NCI-H2196 (cell line): ENCODE data around the gene FAT2.

Source experiments
- DNase-seq: peaks from one replicate; lab custom pipeline; 2025; ENCODE audit not compliant: unreplicated experiment; lab: John Stamatoyannopoulos, UW

The FAT2 gene

DNA sequence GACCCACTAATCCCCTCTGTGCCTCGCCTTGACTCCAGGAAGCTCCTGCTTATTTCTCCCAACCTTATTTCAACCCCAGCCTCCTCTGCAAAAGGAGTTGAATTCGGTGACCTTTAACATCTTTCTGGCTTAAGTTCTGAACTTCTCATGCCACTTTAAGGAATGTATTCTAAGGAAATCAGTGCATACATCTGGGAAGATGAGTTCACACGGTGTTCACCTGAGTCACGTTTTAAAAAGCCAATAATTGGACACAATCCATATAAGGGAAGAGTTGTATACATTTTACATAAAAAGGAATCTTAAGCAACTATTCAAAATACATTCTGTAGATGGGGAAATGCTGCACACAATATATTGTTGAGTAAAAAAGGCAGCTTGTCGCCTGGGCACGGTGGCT, 33.2 kb downstream of the FAT2 start:
- DNase-seq: no peak

DNA sequence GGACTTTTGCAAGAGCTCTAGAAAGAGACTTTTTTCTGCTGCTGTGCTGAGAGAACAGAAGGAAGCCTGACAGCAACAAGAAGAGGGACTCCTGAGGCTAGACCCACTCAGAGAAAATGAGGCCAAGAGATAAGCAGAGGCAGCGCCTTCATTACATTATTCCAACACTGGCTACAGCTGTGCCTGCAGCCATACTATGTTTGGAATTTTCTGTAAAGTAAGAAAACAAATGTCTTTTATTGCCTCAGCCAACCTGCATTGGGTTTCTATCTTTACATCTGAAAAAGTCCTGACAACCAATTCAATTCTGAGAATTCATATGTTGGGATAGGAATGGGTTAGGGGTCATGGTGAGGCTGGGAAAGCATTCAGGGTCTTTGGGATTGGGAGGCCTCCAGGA, 33.7 kb downstream of the FAT2 start:
- no peak for DNase-seq

DNA sequence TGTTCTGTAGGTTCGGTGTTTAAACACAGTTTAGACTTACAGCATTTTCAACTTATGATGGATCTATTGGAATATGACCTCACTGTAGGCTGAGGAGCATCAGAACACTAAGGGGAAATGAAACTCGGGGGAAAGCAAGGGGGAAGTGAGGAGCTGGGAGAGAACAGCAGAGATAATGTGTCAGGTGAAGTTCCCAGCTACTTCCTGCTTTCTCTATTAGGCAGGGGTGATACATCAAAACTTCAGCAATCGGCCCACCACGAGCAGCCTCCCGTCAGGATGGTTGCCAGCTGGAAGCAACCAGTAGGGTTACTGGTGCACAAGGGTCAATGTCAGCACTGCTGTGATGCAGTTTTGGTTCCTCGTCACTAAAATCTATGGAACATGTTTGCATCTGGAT, 34.3 kb downstream of the FAT2 start:
- DNase-seq: no peak

DNA sequence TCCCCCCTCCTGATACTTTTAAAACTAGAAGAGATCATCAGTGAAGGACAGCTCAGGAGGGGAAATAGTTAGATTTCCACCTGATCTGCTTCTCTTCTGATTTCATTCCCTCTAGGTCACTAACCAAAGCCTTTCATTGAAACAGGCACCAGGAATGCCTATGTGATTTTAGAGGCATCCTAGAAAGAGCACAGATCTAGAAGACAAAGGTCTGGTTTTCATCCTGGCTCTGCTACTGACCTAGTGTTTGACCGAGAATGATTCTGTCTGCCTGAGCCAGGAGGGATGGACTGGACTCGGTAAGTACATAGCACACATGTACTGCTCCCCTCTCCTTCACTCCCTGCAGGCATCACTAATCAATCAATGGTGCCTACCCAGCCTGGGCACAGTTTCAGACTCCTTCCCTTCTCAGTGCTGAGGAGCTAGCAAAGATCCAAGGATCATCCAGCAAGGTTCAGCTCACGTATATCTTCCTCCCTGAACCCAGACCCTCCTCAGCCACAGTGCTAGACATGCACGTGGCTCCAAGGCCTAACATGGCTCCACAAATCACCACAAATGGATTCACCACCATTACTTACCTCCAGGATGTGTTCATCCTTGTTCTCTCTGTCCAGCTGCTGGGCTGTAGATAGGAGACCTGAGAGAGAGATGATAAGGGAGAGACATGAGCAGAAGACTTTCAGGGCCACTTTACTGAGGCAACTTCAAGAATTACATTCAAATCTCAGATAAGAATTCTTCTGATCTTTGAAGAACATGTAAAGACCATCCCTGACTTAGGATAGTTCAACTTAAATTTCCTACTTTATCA, 35.2 kb downstream of the FAT2 start:
- no peak for DNase-seq

DNA sequence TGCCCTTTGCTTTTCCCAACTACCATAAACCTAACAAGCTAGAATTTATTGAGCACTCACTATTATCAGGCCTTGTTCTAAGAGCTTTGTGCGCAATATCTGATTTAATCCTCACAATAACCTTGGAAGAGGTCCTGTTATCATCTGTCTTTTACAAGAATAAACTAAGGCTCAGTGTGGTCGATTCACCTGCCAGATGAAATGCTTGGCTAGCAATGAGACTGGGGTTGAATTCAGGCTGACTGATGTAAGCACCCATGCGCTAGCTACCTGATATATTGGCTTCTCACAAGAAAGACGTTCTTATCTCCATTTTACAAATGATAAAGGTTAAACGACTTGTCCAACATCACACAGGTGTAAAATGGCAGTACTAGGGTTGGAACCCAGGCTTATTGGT, 37.4 kb downstream of the FAT2 start:
- DNase-seq: no peak

DNA sequence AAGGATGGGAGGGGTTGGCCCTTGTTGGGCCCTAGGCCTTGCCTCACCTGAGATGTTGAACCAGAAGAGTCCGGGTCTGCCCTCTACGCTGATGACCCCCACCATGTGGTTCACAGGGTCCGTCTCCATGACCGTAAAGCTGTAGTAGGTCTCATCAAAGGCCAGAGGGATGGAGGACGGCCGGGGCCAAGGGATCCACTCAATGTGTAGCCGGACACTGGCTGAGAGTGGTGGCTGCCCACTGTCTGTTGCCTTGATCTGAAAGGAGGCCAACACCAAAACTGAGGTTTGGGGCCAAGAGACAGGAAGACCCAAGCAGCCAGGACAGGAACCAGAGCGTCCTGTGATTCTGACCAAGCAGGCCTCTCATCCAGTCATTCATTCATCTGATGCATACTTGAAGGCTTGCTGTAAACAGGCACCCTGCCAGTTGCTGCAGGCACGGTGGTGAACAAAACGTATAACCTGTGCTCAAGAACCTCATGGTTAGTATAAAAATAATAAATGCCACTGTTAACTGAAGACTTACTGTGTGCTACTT, 37.9 kb downstream of the FAT2 start:
- no peak for DNase-seq

DNA sequence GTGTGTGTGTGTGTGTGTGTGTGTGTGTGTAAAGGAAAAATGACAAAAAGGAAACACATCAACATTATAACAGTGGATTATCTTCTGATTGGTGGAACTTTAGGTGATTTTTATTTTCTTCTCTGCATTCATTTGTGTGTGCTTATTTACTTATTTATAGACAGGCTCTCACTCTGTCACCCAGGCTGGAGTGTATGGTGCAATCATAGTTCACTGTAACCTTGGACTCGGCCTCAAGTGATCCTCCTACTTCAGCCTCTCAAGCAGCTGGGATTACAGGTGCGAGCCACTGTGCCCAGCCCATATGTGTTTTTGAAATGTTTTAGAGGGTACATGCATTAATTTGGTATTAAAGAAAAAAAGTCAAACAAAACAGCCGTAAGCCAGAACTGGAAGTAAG, 39.1 kb downstream of the FAT2 start:
- DNase-seq: no peak

DNA sequence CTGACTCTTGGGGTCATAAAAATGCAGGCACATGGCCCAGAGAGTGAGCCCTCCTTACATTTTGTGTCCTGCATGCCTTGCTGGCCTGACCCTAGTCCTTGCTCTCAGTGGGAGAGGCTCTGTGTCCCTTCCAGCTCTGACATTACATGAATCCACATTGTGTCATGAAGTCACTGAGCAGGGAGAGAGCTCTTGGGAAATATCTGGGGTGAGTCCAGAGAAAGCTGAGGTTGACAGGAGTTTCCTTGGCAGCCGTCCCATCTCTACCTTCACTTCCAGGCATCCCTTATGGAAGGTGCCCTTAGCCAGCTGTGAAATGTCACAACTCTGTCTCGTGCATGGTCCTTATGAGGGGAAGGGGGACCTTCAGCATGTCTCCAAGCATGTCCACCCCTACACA, 41.0 kb downstream of the FAT2 start:
- peak; percentile 11 for DNase-seq

DNA sequence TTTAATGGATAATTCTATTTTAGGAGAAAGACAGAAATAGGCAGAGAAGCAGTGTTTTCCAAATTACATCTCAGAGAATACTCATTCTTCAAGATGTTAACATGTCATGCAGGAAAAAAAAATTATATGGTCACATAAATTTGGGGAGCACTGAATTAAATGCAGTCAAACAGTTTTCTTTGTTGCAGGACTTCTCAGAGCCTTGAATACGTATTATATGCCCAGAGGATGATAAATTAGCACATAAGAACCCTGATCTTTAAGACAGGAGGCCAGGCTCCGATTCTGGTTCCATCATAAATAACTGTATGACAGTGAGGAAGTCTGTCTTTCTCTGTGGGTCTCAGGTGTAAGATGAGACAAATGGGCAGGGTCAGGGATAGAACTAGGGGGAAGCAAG, 41.4 kb downstream of the FAT2 start:
- DNase-seq: no peak

DNA sequence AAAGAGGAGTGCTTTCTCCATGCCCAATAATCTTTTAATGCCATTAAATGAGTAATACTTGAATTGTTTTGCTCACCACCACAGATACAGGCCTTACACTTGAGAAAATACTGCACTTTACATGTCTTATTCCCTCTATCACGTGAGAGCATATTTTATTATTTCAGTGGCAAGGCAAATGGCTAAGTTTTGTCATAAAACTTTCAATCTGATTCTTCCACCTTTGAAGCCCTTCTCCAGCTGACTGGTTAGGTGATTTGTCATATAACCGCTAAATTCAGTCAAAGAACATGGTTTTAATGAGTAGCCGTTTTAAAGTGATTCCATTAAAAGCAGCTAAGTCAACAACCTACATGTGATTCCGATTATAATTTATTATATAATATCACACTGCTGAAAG, 43.8 kb downstream of the FAT2 start:
- DNase-seq: no peak

DNA sequence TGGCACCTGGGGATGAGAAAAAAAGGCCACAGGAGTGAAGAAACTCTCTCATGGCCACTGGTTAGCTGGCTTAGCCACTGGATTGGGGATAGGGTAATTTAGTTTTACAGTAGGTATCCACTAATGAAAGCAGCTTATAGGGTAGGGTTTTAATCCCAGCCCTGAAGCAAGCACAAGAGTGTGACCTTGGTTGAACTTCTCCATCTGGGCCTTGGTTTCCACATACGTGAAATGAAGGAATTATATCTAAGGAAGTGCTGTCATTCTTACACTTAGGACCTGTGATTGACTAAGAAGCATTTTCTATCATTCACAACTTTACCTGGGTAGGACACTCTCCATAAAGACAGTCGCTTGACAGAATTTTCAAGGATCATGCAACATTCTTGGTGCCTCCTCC, 49.6 kb downstream of the FAT2 start:
- no peak for DNase-seq
